LNCaP clone FGC (cell line): Measurements from ENCODE around the gene AK8.

Experiments used
- DNase-seq: peaks from one replicate; pipeline ENCODE4 v3.0.0-alpha.2; 2011; ENCODE audit warnings: low read depth
- H3K4me3 ChIP-seq: 2 replicates; pipeline ENCODE4 v1.5.1; 2011; ENCODE audit warnings: mild to moderate bottlenecking, low read depth, low read length, control low read depth
- CTCF ChIP-seq: IDR thresholded peaks from 2 replicates; pipeline ENCODE4 v1.5.1; 2012; ENCODE audit warnings: mild to moderate bottlenecking; ENCODE audit not compliant: control insufficient read depth, insufficient read depth; ENCODE audit errors: extremely low read depth

The AK8 gene

GRCh38 chr9:132898051-132898450, 20.0 kb upstream of the AK8 start:
- H3K4me3 ChIP-seq: no peak overlapping the region
- TF ChIP-seq CTCF: no peak
- DNase-seq: no peak

DNA sequence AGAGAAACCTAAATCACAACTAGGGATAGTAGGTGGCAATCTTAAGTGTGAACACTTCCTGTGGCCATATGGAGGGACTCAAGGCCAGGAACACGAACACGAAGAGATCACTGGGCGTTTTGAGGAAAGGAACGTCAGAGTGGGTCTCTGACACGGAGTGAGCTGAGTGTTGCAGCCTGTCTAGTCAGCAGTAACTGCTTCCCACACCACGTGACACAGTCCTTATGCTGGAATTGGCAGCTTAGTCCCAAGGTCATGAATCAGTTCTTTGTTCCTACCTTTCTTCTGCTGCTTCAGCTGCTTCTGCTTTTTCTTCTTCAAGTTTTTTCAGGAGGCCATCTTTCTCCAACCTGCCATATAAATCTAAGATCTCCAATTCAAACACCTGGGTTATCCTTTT, 18.8 kb upstream of the AK8 start:
- no peak for DNase-seq
- H3K4me3 ChIP-seq: no peak overlapping the region
- TF ChIP-seq CTCF: no peak

GRCh38 chr9:132896264-132896663, 18.2 kb upstream of the AK8 start:
- no peak for DNase-seq
- no peak overlapping the region for H3K4me3 ChIP-seq
- TF ChIP-seq CTCF: no peak

DNA sequence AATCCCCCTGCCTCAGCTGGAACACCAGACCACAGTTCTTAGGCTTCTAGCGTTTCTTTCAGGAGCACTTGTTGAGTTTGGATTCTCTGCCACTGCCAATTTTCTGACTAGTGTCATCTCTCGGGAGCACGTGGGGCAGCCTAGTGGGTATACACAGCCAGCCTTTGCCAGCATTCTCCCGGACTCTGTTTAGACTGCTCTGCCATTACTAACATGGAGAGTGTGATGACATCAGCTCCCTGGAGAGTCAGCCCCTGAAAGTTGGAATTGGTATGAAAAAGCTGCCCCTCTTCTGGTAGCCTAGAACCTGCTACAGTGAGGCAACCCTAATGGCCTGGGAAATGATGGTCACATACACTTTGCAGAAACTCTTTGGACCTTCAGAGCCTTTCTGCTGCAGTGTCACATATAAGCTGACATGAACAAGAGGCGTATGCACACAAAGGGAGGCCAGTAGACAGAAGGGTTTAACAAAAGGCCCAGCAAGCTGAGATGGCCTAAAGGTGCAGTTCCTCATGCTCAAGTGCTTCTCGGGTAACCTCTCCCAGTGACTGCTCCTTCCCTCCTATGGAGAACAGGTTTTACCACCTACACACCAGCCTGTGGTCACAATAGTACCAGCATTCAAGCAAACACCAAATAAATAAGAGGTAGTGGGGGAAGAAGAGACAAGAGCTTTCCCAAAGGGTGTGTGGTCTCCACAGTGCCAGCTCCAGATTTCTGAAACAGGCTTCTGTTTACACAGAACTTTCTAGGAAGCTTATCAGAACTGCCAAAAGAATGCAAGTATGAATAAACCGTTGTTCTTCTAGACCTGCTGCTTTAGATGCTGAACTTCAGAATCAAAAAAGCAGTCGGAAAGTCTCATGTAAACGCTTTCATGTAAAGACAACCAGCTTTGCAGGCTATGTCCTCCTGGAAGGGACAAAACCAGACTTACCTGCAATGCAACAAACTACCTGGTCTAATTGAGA, 17.1 kb upstream of the AK8 start:
- no peak for DNase-seq
- H3K4me3 ChIP-seq: no peak overlapping the region
- no peak for TF ChIP-seq CTCF

GRCh38 chr9:132894346-132894745, 16.3 kb upstream of the AK8 start:
- no peak overlapping the region for H3K4me3 ChIP-seq
- no peak for TF ChIP-seq CTCF
- DNase-seq: no peak

GRCh38 chr9:132892400-132892799, 14.3 kb upstream of the AK8 start:
- no peak overlapping the region for H3K4me3 ChIP-seq
- no peak for DNase-seq
- no peak for TF ChIP-seq CTCF
